ENCODE data around the gene ZNRF2.

DNA sequence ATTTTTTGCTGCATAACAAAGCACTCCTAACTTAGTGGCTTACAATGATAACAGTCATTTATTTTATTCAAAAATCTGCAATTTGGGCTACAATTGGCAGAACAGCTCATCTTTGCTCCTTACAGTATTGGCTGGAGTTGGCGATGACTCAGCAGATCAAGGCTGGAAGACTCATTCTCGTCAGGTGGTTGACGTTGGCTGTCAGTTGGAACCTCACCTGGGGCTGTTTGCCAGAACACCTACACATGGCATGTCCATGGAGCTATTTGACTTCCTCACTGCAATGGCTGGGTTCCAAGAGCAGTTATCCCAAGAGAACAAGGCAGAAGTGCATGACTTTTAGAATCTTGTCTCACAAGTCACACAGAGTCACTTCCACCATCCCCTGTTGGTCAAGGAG, 119.1 kb downstream of the ZNRF2 start:
- TF ChIP-seq, protein P1, sequence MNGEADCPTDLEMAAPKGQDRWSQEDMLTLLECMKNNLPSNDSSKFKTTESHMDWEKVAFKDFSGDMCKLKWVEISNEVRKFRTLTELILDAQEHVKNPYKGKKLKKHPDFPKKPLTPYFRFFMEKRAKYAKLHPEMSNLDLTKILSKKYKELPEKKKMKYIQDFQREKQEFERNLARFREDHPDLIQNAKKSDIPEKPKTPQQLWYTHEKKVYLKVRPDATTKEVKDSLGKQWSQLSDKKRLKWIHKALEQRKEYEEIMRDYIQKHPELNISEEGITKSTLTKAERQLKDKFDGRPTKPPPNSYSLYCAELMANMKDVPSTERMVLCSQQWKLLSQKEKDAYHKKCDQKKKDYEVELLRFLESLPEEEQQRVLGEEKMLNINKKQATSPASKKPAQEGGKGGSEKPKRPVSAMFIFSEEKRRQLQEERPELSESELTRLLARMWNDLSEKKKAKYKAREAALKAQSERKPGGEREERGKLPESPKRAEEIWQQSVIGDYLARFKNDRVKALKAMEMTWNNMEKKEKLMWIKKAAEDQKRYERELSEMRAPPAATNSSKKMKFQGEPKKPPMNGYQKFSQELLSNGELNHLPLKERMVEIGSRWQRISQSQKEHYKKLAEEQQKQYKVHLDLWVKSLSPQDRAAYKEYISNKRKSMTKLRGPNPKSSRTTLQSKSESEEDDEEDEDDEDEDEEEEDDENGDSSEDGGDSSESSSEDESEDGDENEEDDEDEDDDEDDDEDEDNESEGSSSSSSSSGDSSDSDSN (CRISPR knock-in tag; IDR thresholded peaks at IDR 0.05), result no peak
- TF ChIP-seq SMC3 (IDR thresholded peaks at IDR 0.05; ENCODE audit: low read length) (no peak), JUN (CRISPR knock-in tag; IDR thresholded peaks at IDR 0.05) (no peak), SP1 (IDR thresholded peaks at IDR 0.05) (no peak), SP1 (CRISPR knock-in tag; IDR thresholded peaks at IDR 0.05) (no peak)
- TF ChIP-seq, protein P2, sequence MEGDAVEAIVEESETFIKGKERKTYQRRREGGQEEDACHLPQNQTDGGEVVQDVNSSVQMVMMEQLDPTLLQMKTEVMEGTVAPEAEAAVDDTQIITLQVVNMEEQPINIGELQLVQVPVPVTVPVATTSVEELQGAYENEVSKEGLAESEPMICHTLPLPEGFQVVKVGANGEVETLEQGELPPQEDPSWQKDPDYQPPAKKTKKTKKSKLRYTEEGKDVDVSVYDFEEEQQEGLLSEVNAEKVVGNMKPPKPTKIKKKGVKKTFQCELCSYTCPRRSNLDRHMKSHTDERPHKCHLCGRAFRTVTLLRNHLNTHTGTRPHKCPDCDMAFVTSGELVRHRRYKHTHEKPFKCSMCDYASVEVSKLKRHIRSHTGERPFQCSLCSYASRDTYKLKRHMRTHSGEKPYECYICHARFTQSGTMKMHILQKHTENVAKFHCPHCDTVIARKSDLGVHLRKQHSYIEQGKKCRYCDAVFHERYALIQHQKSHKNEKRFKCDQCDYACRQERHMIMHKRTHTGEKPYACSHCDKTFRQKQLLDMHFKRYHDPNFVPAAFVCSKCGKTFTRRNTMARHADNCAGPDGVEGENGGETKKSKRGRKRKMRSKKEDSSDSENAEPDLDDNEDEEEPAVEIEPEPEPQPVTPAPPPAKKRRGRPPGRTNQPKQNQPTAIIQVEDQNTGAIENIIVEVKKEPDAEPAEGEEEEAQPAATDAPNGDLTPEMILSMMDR (CRISPR knock-in tag; IDR thresholded peaks at IDR 0.05), result no peak

Measured in HepG2 (cell line).